ENCODE measurements around the gene CIP2A. TPM values are rescaled to one million over a fixed set of nuclear protein-coding genes. Genes with fewer than 3 reads are reported as not detected.

CIP2A gene
- total and polyA plus RNA-seq, 2 of the 8 experiments (the other 6 are each of a cell fraction or from before 2014, with no cell fraction given): 11.9 to 38.0 TPM

DNA sequence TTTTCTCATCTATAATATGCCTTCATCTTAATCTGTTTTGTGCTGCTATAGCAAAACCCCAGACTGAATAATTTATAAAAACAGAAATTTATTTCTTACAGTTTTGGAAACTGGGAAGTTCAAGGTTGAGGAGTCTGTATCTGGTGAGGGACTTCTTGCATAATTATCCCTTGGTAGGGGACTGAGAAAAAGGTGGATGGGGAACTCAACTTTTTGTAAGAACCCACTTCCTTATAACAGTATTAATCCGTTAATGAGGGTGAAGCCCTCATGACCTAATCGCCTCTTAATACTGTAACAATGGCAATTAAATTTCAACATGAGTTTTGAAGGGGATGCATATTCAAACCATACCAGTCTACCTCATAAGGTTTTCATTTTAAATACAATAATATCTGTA is 61.4 kb downstream of the CIP2A start:
- Histone ChIP-seq H4K20me1 (replicated peaks in 1 of 2; ENCODE audit: control insufficient read depth in 1 of 2, insufficient read depth in 2 of 2, low read length in 2 of 2) (no peaks in the 10 kb centered on the region), H3K4me3 (ENCODE audit: extremely low read depth in 1 of 4, insufficient read depth in 2 of 4, low read depth in 3 of 4, low read length in 4 of 4) (no peak overlapping the region), H2BK120ac (replicated peaks; ENCODE audit: low read depth, low read length) (no peak overlapping the region), H3K9ac (replicated peaks in 1 of 4; ENCODE audit: extremely low read depth in 1 of 4, low read depth in 3 of 4, low read length in 3 of 4) (no peak overlapping the region), H3K79me2 (ENCODE audit: control insufficient read depth in 1 of 2, insufficient read depth in 2 of 2, low read length in 2 of 2) (no peaks in the 10 kb centered on the region), H2BK20ac (ENCODE audit: low read length) (no peak overlapping the region), H2AK5ac (ENCODE audit: low read depth, low read length) (no peak overlapping the region), H2BK12ac (ENCODE audit: low read depth, low read length) (no peak overlapping the region), H2BK15ac (ENCODE audit: low read length) (no peak overlapping the region), H3K4ac (replicated peaks; ENCODE audit: insufficient read length, low read depth, low read length) (no peak overlapping the region), H3K9me3 (ENCODE audit: insufficient read depth in 2 of 2, low read depth in 1 of 2, low read length in 1 of 2) (no peaks in the 10 kb centered on the region), H4K5ac (ENCODE audit: insufficient read length, low read depth, low read length) (no peak overlapping the region), H3K56ac (replicated peaks; ENCODE audit: insufficient read length, low read depth, low read length) (no peak overlapping the region), H3K27ac (ENCODE audit: low read depth, low read length) (no peak overlapping the region), H3K4me1 (replicated peaks in 1 of 4; ENCODE audit: control insufficient read depth in 3 of 4, insufficient read depth in 4 of 4, low read length in 3 of 4) (no peaks in the 10 kb centered on the region), H2BK5ac (ENCODE audit: low read depth, low read length) (no peak overlapping the region), H3K18ac (ENCODE audit: extremely low read depth, low read length) (no peak overlapping the region), H3K14ac (ENCODE audit: insufficient read length) (no peak overlapping the region), H3K23ac (ENCODE audit: insufficient read length) (no peak overlapping the region), H3K36me3 (ENCODE audit: control insufficient read depth in 2 of 4, insufficient read depth in 4 of 4, low read length in 3 of 4) (no peaks in the 10 kb centered on the region), H3K27me3 (replicated peaks in 1 of 4; ENCODE audit: control insufficient read depth in 3 of 4, extremely low read depth in 1 of 4, insufficient read depth in 3 of 4, low read length in 3 of 4) (no peaks in the 10 kb centered on the region), H3K4me2 (ENCODE audit: insufficient read depth in 1 of 2, low read depth in 2 of 2, low read length in 2 of 2) (no peak overlapping the region), H4K8ac (ENCODE audit: extremely low read depth, insufficient read depth, low read length) (no peak overlapping the region), H4K91ac (replicated peaks; ENCODE audit: insufficient read length, low read length) (no peak overlapping the region), H2AFZ (ENCODE audit: low read length) (no peak overlapping the region), H3K23me2 (ENCODE audit: low read depth, low read length) (no peaks in the 10 kb centered on the region), H3K79me1 (ENCODE audit: low read depth, low read length) (no peaks in the 10 kb centered on the region)
- ChIA-PET POLR2A (ENCODE audit: partially characterized antibody) (no interaction called here), CTCF (ENCODE audit: partially characterized antibody) (interaction anchor here (0.8 kb wide), 1 partner anchor 352 kb away, joined by 3 read pairs; no protein-coding TSS in a partner anchor)
- 80% methylated on average over 2 of the region's 2 CpGs; no CpG with 5 or more reads in 1 of the 2 experiments for WGBS, 2 experiments (ENCODE audit: extremely low coverage in 1 of 2, insufficient coverage in 1 of 2, insufficient read length in 1 of 2, insufficient replicate concordance in 2 of 2, low coverage in 1 of 2, low lambda C conversion rate in 2 of 2, missing lambda C conversion rate in 1 of 2)
- FAIRE-seq (no peak), DNase-seq (ENCODE audit: low read depth in 1 of 2, low spot score in 2 of 2) (no peak)
- no peak for TF ChIP-seq KDM4A (IDR thresholded peaks at IDR 0.05; ENCODE audit: low read depth, low read length, severe bottlenecking)
- no peak for TF ChIP-seq TCF12 (IDR thresholded peaks at IDR 0.05; ENCODE audit: low read depth, low read length)
- no peak for TF ChIP-seq BRCA1 (IDR thresholded peaks at IDR 0.05; ENCODE audit: low read depth, low read length)
- TF ChIP-seq POU5F1 (IDR thresholded peaks at IDR 0.05; ENCODE audit: low read depth, low read length): no peak
- TF ChIP-seq ASH2L (IDR thresholded peaks at IDR 0.05; ENCODE audit: low read length): no peak
- TF ChIP-seq ZNF274 (IDR thresholded peaks at IDR 0.05; ENCODE audit: borderline replicate concordance, extremely low read depth, low read length): no peak
- no peak for TF ChIP-seq CHD2 (IDR thresholded peaks at IDR 0.05; ENCODE audit: low read length)
- TF ChIP-seq, protein P1, sequence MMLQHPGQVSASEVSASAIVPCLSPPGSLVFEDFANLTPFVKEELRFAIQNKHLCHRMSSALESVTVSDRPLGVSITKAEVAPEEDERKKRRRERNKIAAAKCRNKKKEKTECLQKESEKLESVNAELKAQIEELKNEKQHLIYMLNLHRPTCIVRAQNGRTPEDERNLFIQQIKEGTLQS (IDR thresholded peaks at IDR 0.05; ENCODE audit: insufficient read depth, low read depth, low read length): no peak
- no peak for TF ChIP-seq RBBP5 (IDR thresholded peaks at IDR 0.05; ENCODE audit: borderline replicate concordance, low read depth, low read length)
- no peak for TF ChIP-seq RAD21 (IDR thresholded peaks at IDR 0.05 in 1 of 2, conservative IDR thresholded peaks at IDR 0.05 in 1 of 2; ENCODE audit: low read depth in 2 of 2, low read length in 2 of 2)
- no peak for TF ChIP-seq TAF1 (IDR thresholded peaks at IDR 0.05; ENCODE audit: low read depth, low read length)
- TF ChIP-seq POLR2A (IDR thresholded peaks at IDR 0.05; ENCODE audit: control extremely low read depth in 1 of 2, low read depth in 2 of 2, low read length in 2 of 2): no peak
